GM12878 (cell line): ENCODE results near the gene AKT1S1. TPM values are rescaled to one million over a fixed set of nuclear protein-coding genes. Genes with fewer than 3 reads are reported as not detected.

ENCODE experiments used
- ATAC-seq: fragments of 200-7000 bp; cut with Tn5 transposase; 3 replicates; pipeline ENCODE4 v1.9.1; 2020; ENCODE audit warnings: mild to moderate bottlenecking, moderate library complexity
- BruUV-seq: library from RNA; stranded (reverse); fragments of 400-500 nt; replicated peaks from 2 replicates; lab custom pipeline; 2021; lab: Mats Ljungman, UMichigan
- CTCF ChIA-PET: fragments of 300-600 bp; sonication (Branson Sonifier 250); formaldehyde crosslinking; extraction: SDS; loops from one replicate; lab custom pipeline; 2021; ENCODE audit warnings: inconsistent platforms; lab: Yijun Ruan, JAX
- POLR2A ChIA-PET: fragments of 350-600 bp; formaldehyde crosslinking; extraction: SDS; loops from one replicate; lab custom pipeline; 2021; ENCODE audit warnings: inconsistent platforms; lab: Charles Lee
- RAD21 ChIA-PET: fragments of 300-600 bp; sonication (Branson Sonifier 250); formaldehyde crosslinking; loops from one replicate; lab custom pipeline; 2023; ENCODE audit warnings: antibody characterized with exemption; ENCODE audit not compliant: unreplicated experiment; lab: Charles Lee
- SMC1A ChIA-PET: fragments of 300-600 bp; sonication (Branson Sonifier 250); formaldehyde crosslinking; loops from one replicate; lab custom pipeline; 2023; ENCODE audit not compliant: unreplicated experiment, uncharacterized antibody; lab: Charles Lee
- DNase-seq: peaks from one replicate; pipeline ENCODE4 v3.0.0-alpha.2; 2011; ENCODE audit warnings: low read depth, low spot score
- FAIRE-seq: peaks from 3 replicates; lab custom pipeline; 2011; peaks lifted over from hg19 to GRCh38; lab: Jason Lieb, UNC
- H2AFZ ChIP-seq: 2 replicates; pipeline ENCODE4 v1.6.0; 2011; ENCODE audit warnings: low read depth, low read length, control low read depth; ENCODE audit not compliant: control insufficient read depth
- H3K27ac ChIP-seq: 2 replicates; pipeline ENCODE4 v1.5.1; 2011; ENCODE audit warnings: control low read depth; ENCODE audit not compliant: control insufficient read depth, insufficient read depth
- H3K27me3 ChIP-seq, 2 experiments: replicated peaks in 1 of 2; 2 replicates each; pipeline versions ENCODE4 v1.6.0 to v1.6.1; 2011; ENCODE audit warnings: low read length in 1 of 2; ENCODE audit not compliant: control insufficient read depth in 2 of 2, insufficient read depth in 2 of 2
- H3K36me3 ChIP-seq, 2 experiments: 2 replicates each; pipeline ENCODE4 v1.5.1; 2011; ENCODE audit warnings: low read length in 1 of 2; ENCODE audit not compliant: control insufficient read depth in 2 of 2, insufficient read depth in 2 of 2
- H3K4me1 ChIP-seq: 2 replicates; pipeline ENCODE4 v1.6.1; 2011; ENCODE audit warnings: mild to moderate bottlenecking, low read length, moderate library complexity, mixed read lengths; ENCODE audit not compliant: control insufficient read depth, insufficient read depth
- H3K4me2 ChIP-seq: 2 replicates; pipeline ENCODE4 v1.6.0; 2011; ENCODE audit warnings: control low read depth; ENCODE audit not compliant: control insufficient read depth, insufficient read depth
- H3K4me3 ChIP-seq: fragments of 200-600 bp; sonication (generic); 2 replicates; pipeline ENCODE4 v1.5.1; 2016
- H3K79me2 ChIP-seq: 2 replicates; pipeline ENCODE4 v1.6.0; 2011; ENCODE audit warnings: low read length; ENCODE audit not compliant: control insufficient read depth, insufficient read depth
- H3K9ac ChIP-seq: 2 replicates; pipeline ENCODE4 v1.8.0; 2011; ENCODE audit warnings: low read length, control low read depth, mixed read lengths; ENCODE audit not compliant: control insufficient read depth, insufficient read depth
- H3K9me3 ChIP-seq: replicated peaks from 3 replicates; pipeline ENCODE4 v1.5.1; 2011; ENCODE audit warnings: mild to moderate bottlenecking, low read length; ENCODE audit not compliant: control insufficient read depth, insufficient read depth
- H4K20me1 ChIP-seq: 2 replicates; pipeline ENCODE4 v1.6.0; 2011; ENCODE audit not compliant: control insufficient read depth, insufficient read depth
- BCL11A ChIP-seq: IDR thresholded peaks from 2 replicates; pipeline ENCODE4 v1.6.1; 2011; ENCODE audit warnings: low read depth, low read length
- BMI1 ChIP-seq: fragments of 450-650 bp; IDR thresholded peaks from 2 replicates; pipeline ENCODE4 v1.6.1; 2016; ENCODE audit warnings: mild to moderate bottlenecking, moderate library complexity, borderline replicate concordance
- BRCA1 ChIP-seq: IDR thresholded peaks from 2 replicates; pipeline ENCODE4 v1.6.1; 2011; ENCODE audit warnings: low read depth, low read length, improper control_type of control experiment
- DPF2 ChIP-seq: fragments of 450-650 bp; IDR thresholded peaks from 2 replicates; pipeline ENCODE4 v1.6.1; 2017; ENCODE audit warnings: mild to moderate bottlenecking
- EED ChIP-seq: sonication (generic); IDR thresholded peaks from 2 replicates; pipeline ENCODE4 v1.6.1; 2016; ENCODE audit warnings: antibody characterized with exemption, low read depth
- MEF2A ChIP-seq: IDR thresholded peaks from 2 replicates; pipeline ENCODE4 v1.6.1; 2011; ENCODE audit warnings: low read depth, mild to moderate bottlenecking, low read length, moderate library complexity; ENCODE audit not compliant: insufficient read depth
- MTA3 ChIP-seq: IDR thresholded peaks from 2 replicates; pipeline ENCODE4 v1.6.1; 2012; ENCODE audit warnings: low read length, inconsistent platforms, borderline replicate concordance
- NFXL1 ChIP-seq: fragments of 450-650 bp; IDR thresholded peaks from 2 replicates; pipeline ENCODE4 v1.6.1; 2017; ENCODE audit warnings: antibody characterized with exemption, mild to moderate bottlenecking, borderline replicate concordance
- NRF1 ChIP-seq: conservative IDR thresholded peaks from 2 replicates; pipeline ENCODE4 v1.6.1; 2011; ENCODE audit warnings: mild to moderate bottlenecking, low read depth, low read length, improper control_type of control experiment
- STAT1 ChIP-seq: fragments of 450-650 bp; conservative IDR thresholded peaks from 2 replicates; pipeline ENCODE4 v1.6.1; 2014; ENCODE audit warnings: antibody characterized with exemption, mild to moderate bottlenecking
- YY1 ChIP-seq: IDR thresholded peaks from 2 replicates; pipeline ENCODE4 v1.6.1; 2011; ENCODE audit warnings: low read depth, mild to moderate bottlenecking, low read length
- ZNF274 ChIP-seq: IDR thresholded peaks from one replicate; pipeline ENCODE4 v1.8.0; 2011; ENCODE audit not compliant: insufficient read length, insufficient read depth
- ZNF622 ChIP-seq: fragments of 450-650 bp; IDR thresholded peaks from 2 replicates; pipeline ENCODE4 v1.6.1; 2017; ENCODE audit warnings: mild to moderate bottlenecking, inconsistent platforms
- WGBS: methylation state at CpG from one replicate; pipeline ENCODE4 v1.1.6; 2016; ENCODE audit warnings: low lambda C conversion rate; ENCODE audit not compliant: insufficient replicate concordance, insufficient coverage; ENCODE audit errors: missing lambda C conversion rate; 5-methylcytosine and 5-hydroxymethylcytosine counted together
- in situ Hi-C: fragments of 300-500 bp; cut with MboI; formaldehyde crosslinking; loops from 9 replicates; pipeline ENCODE4 v1.14.3; 2018; ENCODE audit warnings: mixed read lengths
- intact Hi-C: fragments of 100-400 bp; cut with micrococcal nuclease; formaldehyde crosslinking; loops from one replicate; pipeline ENCODE4 v1.14.2; 2022; ENCODE audit not compliant: unreplicated experiment
- polyA plus RNA-seq, 11 experiments: library from polyadenylated mRNA; depleted of rRNA in 4 of 11; unstranded in 6 of 11; stranded (reverse) in 5 of 11; fragments of >200 nt; fragmentation: Nextera tagmentation in 4 of 11; fragmentation: Illumina TruSeq in 1 of 11; extraction: Ambion mirVana in 4 of 11; extraction: Trizol in 1 of 11; gene quantifications; 1 replicate in 1 of 11; 2 replicates in 10 of 11; pipeline versions ENCODE4 v1.2.1 to v1.2.3, GENCODE V29; 2011 to 2016; ENCODE audit warnings: inconsistent platforms in 2 of 11, missing spikeins in 2 of 11, low read depth in 1 of 11
- total RNA-seq, 4 experiments: library from RNA; depleted of rRNA in 3 of 4; stranded (reverse); fragments of >200 nt in 3 of 4; fragmentation: Illumina TruSeq in 1 of 4; extraction: Trizol in 1 of 4; gene quantifications; 2 replicates each; pipeline versions ENCODE4 v1.2.1 to v1.2.3, GENCODE V29; 2013 to 2021
- TF ChIP-seq, protein P1 (sequence below): fragments of 450-650 bp; conservative IDR thresholded peaks from 2 replicates; pipeline ENCODE4 v1.6.1; 2017; ENCODE audit warnings: mild to moderate bottlenecking, moderate library complexity
- TF ChIP-seq, protein P2 (sequence below): fragments of 450-650 bp; IDR thresholded peaks from 2 replicates; pipeline ENCODE4 v1.6.1; 2014; ENCODE audit warnings: mild to moderate bottlenecking
- TF ChIP-seq, protein P3 (sequence below): IDR thresholded peaks from 2 replicates; pipeline ENCODE4 v1.6.1; 2012; ENCODE audit warnings: low read depth, low read length, improper control_type of control experiment

Gene AKT1S1
- total and polyA plus RNA-seq, 10 of the 15 experiments (the other 5 are each of a cell fraction or from before 2014, with no cell fraction given) = 0.43 to 23.0 (median 12.3) TPM

- TF ChIP-seq NFXL1 (no peak), BMI1 (no peak), YY1 (no peak)
- TF ChIP-seq, protein P1, sequence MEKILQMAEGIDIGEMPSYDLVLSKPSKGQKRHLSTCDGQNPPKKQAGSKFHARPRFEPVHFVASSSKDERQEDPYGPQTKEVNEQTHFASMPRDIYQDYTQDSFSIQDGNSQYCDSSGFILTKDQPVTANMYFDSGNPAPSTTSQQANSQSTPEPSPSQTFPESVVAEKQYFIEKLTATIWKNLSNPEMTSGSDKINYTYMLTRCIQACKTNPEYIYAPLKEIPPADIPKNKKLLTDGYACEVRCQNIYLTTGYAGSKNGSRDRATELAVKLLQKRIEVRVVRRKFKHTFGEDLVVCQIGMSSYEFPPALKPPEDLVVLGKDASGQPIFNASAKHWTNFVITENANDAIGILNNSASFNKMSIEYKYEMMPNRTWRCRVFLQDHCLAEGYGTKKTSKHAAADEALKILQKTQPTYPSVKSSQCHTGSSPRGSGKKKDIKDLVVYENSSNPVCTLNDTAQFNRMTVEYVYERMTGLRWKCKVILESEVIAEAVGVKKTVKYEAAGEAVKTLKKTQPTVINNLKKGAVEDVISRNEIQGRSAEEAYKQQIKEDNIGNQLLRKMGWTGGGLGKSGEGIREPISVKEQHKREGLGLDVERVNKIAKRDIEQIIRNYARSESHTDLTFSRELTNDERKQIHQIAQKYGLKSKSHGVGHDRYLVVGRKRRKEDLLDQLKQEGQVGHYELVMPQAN = 0 out of 2 replicates have a peak, but pooled peaks have one; percentile 14
- TF ChIP-seq, all 136 proteins: peak for 7
Measured at GRCh38 chr19:49851456-49852259, 25.5 kb downstream of the AKT1S1 start (continued).

GRCh38 chr19:49850487-49851342 lies 26.4 kb downstream of the AKT1S1 start, which contains the start of gene PTOV1:
PTOV1 (plus strand) TSS chr19:49851159.
- DNase-seq (peak; percentile 59), FAIRE-seq (peak; percentile 59), ATAC-seq (peak; percentile 91)
- in situ Hi-C loops (no loop called here), intact Hi-C loops (loop anchor here (2.0 kb wide), 2 partner anchors 26 to 38 kb away; partner anchors contain the start of genes AKT1S1, FUZ and TBC1D17)
- peaks cover 5% of the 10 kb centered on the region; the same call in 2 of the 3 replicates for H3K9me3 ChIP-seq
- H4K20me1 ChIP-seq = no peaks in the 10 kb centered on the region
- BruUV-seq = TSS peak; percentile 68
- peaks cover 26% of the 10 kb centered on the region for H3K4me1 ChIP-seq
- H2AFZ ChIP-seq = peak within 1 kb of the TSS; percentile 92
- H3K27me3 ChIP-seq = no peaks in the 10 kb centered on the region
- ChIA-PET SMC1A (interaction anchor here (0.8 to 1.8 kb wide), 5 partner anchors 18 to 84 kb away, joined by 3 to 5 read pairs (median 4); partner anchors contain the start of gene MED25), CTCF (interaction anchor here (0.7 to 2.1 kb wide), 4 partner anchors 12 to 61 kb away, joined by 3 to 6 read pairs (median 4); partner anchors contain the start of gene PNKP), POLR2A (interaction anchor here (0.6 to 2.4 kb wide), 12 partner anchors 16 to 211 kb away, joined by 3 to 25 read pairs (median 4); partner anchors contain the start of genes AKT1S1, FUZ, MED25 and RRAS), RAD21 (interaction anchor here (0.6 to 1.5 kb wide), 6 partner anchors 13 to 39 kb away, joined by 3 to 9 read pairs (median 4); partner anchors contain the start of genes FUZ and PNKP)
- H3K9ac ChIP-seq = peak within 1 kb of the TSS; percentile 90
- H3K27ac ChIP-seq = peak within 1 kb of the TSS; percentile 64
- H3K4me2 ChIP-seq = peak within 1 kb of the TSS; percentile 94
- H3K79me2 ChIP-seq = peaks cover 6% of the 10 kb centered on the region
- peaks cover 0 to 1% of the 10 kb centered on the region in 2 experiments; a peak in 1 of 4 replicates for H3K36me3 ChIP-seq
- 7% methylated on average over 77 of the region's 98 CpGs for WGBS
- H3K4me3 ChIP-seq = peak within 1 kb of the TSS; percentile 71
- TF ChIP-seq MEF2A = no peak
- TF ChIP-seq STAT1 = peak; percentile 68; the same call in 1 of the 2 replicates
- no peak for TF ChIP-seq ZNF622
- TF ChIP-seq BRCA1 = peak; percentile 45; the same call in 1 of the 2 replicates
- 0 out of 2 replicates have a peak, but pooled peaks have one; percentile 61 for TF ChIP-seq DPF2
- TF ChIP-seq, protein P2, sequence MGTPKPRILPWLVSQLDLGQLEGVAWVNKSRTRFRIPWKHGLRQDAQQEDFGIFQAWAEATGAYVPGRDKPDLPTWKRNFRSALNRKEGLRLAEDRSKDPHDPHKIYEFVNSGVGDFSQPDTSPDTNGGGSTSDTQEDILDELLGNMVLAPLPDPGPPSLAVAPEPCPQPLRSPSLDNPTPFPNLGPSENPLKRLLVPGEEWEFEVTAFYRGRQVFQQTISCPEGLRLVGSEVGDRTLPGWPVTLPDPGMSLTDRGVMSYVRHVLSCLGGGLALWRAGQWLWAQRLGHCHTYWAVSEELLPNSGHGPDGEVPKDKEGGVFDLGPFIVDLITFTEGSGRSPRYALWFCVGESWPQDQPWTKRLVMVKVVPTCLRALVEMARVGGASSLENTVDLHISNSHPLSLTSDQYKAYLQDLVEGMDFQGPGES = no peak
- TF ChIP-seq EED = no peak
- TF ChIP-seq NFXL1 = no peak
- no peak for TF ChIP-seq BCL11A
- TF ChIP-seq ZNF274 = no peak
- TF ChIP-seq MTA3 = no peak
- TF ChIP-seq, protein P3, sequence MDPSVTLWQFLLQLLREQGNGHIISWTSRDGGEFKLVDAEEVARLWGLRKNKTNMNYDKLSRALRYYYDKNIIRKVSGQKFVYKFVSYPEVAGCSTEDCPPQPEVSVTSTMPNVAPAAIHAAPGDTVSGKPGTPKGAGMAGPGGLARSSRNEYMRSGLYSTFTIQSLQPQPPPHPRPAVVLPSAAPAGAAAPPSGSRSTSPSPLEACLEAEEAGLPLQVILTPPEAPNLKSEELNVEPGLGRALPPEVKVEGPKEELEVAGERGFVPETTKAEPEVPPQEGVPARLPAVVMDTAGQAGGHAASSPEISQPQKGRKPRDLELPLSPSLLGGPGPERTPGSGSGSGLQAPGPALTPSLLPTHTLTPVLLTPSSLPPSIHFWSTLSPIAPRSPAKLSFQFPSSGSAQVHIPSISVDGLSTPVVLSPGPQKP = no peak
- TF ChIP-seq NRF1 = no peak
